Panc1 (cell line): ENCODE measurements around the gene HOXB3. TPM values are rescaled to one million over a fixed set of nuclear protein-coding genes. Genes with fewer than 3 reads are reported as not detected.

Source experiments
- ATAC-seq: fragments of 200-7000 bp; cut with Tn5 transposase; 2 replicates; pipeline ENCODE4 v1.9.1; 2020; ENCODE audit warnings: mild to moderate bottlenecking, moderate library complexity
- BruUV-seq: library from RNA; stranded (reverse); fragments of 400-500 nt; replicated peaks from 2 replicates; lab custom pipeline; 2021; lab: Mats Ljungman, UMichigan
- CTCF ChIA-PET: fragments of 300-600 bp; sonication (Branson Sonifier 250); formaldehyde crosslinking; loops from one replicate; lab custom pipeline; 2022; ENCODE audit warnings: antibody characterized with exemption; lab: Charles Lee
- POLR2A ChIA-PET: fragments of 300-600 bp; sonication (Branson Sonifier 250); formaldehyde crosslinking; loops from one replicate; lab custom pipeline; 2022; ENCODE audit warnings: antibody characterized with exemption; lab: Charles Lee
- DNase-seq: peaks from one replicate; pipeline ENCODE4 v3.0.0-alpha.2; 2010; ENCODE audit warnings: low read depth, low spot score
- H3K27ac ChIP-seq: 2 replicates; pipeline ENCODE4 v1.5.1; 2011; ENCODE audit warnings: mild to moderate bottlenecking, low read length, inconsistent platforms
- H3K27me3 ChIP-seq: fragments of 200-500 bp; sonication (Bioruptor generic); 2 replicates; pipeline ENCODE4 v1.6.0; 2014; ENCODE audit warnings: low read length, inconsistent platforms; ENCODE audit not compliant: control insufficient read depth, insufficient read depth
- H3K36me3 ChIP-seq: fragments of 200-500 bp; sonication (Bioruptor generic); 2 replicates; pipeline ENCODE4 v1.5.1; 2014; ENCODE audit warnings: inconsistent platforms, mild to moderate bottlenecking, low read length, moderate library complexity; ENCODE audit not compliant: control insufficient read depth, insufficient read depth
- H3K4me1 ChIP-seq: 2 replicates; pipeline ENCODE4 v1.5.1; 2011; ENCODE audit warnings: inconsistent platforms, mild to moderate bottlenecking, low read length, moderate library complexity; ENCODE audit not compliant: control insufficient read depth, insufficient read depth
- H3K4me3 ChIP-seq, 2 experiments: 2 replicates each; pipeline ENCODE4 v1.5.1; 2011 to 2012; ENCODE audit warnings: low read depth in 2 of 2, low read length in 2 of 2, mild to moderate bottlenecking in 2 of 2, inconsistent platforms in 1 of 2, moderate library complexity in 1 of 2
- H3K9me3 ChIP-seq: fragments of 200-500 bp; sonication (Bioruptor generic); 2 replicates; pipeline ENCODE4 v1.5.1; 2014; ENCODE audit warnings: low read depth, mild to moderate bottlenecking, inconsistent platforms, low read length, moderate library complexity; ENCODE audit not compliant: control insufficient read depth, insufficient read depth
- POLR2AphosphoS5 ChIP-seq: IDR thresholded peaks from 2 replicates; pipeline ENCODE4 v1.6.1; 2012; ENCODE audit warnings: mild to moderate bottlenecking, low read depth, low read length, moderate library complexity
- REST ChIP-seq, 2 experiments: IDR thresholded peaks; 2 replicates each; pipeline ENCODE4 v1.6.1; 2011 to 2012; ENCODE audit warnings: low read depth in 2 of 2, control low read depth in 1 of 2, low read length in 1 of 2, mild to moderate bottlenecking in 1 of 2, moderate library complexity in 1 of 2; ENCODE audit not compliant: insufficient read depth in 1 of 2
- SIN3A ChIP-seq: IDR thresholded peaks from 2 replicates; pipeline ENCODE4 v1.6.1; 2012; ENCODE audit warnings: low read depth, mild to moderate bottlenecking, low read length, moderate library complexity, borderline replicate concordance; ENCODE audit not compliant: insufficient read depth
- TCF7L2 ChIP-seq: IDR thresholded peaks from 2 replicates; pipeline ENCODE4 v1.6.1; 2011; ENCODE audit warnings: mild to moderate bottlenecking, low read depth, low read length, inconsistent platforms
- in situ Hi-C: cut with HindIII; loops from 2 replicates; pipeline ENCODE4 v1.10.0; 2016; ENCODE audit warnings: low sequenced_read_pairs, low pct_unique_long_range_greater_than_20kb
- intact Hi-C: fragments of 100-400 bp; cut with micrococcal nuclease; formaldehyde crosslinking; loops from one replicate; pipeline ENCODE4 v1.10.0; 2022; ENCODE audit not compliant: unreplicated experiment
- total RNA-seq: library from RNA; stranded (reverse); gene quantifications from one replicate; pipeline ENCODE4 v1.2.1, GENCODE V29; 2021; ENCODE audit not compliant: unreplicated experiment

The HOXB3 gene
- total RNA-seq, 1 experiment from 2014 or later, result 127 TPM

GRCh38 chr17:48566717-48567116 lies 23.3 kb downstream of the HOXB3 start:
- CTCF ChIA-PET, result no interaction called here
- Histone ChIP-seq H3K4me1 (peaks cover 95% of the 10 kb centered on the region), H3K9me3 (no peaks in the 10 kb centered on the region), H3K36me3 (peaks cover 7% of the 10 kb centered on the region; the same call in 1 of the 2 replicates), H3K27me3 (no peaks in the 10 kb centered on the region), H3K4me3 (no peak overlapping the region), H3K27ac (peak overlapping the region; percentile 97)
- DNase-seq, result no peak
- in situ Hi-C loops (no loop called here), intact Hi-C loops (no loop called here)
- ATAC-seq, result no peak
- POLR2A ChIA-PET, result interaction anchor here (0.7 to 1.4 kb wide), 4 partner anchors 8 to 683 kb away, joined by 3 to 7 read pairs (median 4); no protein-coding TSS in a partner anchor
- no peak for TF ChIP-seq TCF7L2
- peak; percentile 37; the same call in 1 of the 2 replicates for TF ChIP-seq POLR2AphosphoS5
- no peak for TF ChIP-seq SIN3A
- no TSS peak for BruUV-seq

- BruUV-seq, result no TSS peak
- Histone ChIP-seq H3K4me3 (no peak overlapping the region), H3K27ac (peak overlapping the region; percentile 97), H3K4me1 (peaks cover 95% of the 10 kb centered on the region), H3K9me3 (no peaks in the 10 kb centered on the region), H3K36me3 (peaks cover 7% of the 10 kb centered on the region; the same call in 1 of the 2 replicates), H3K27me3 (no peaks in the 10 kb centered on the region)
- TF ChIP-seq POLR2AphosphoS5, result peak; percentile 48; the same call in 1 of the 2 replicates
- no peak for TF ChIP-seq SIN3A
- no peak for ATAC-seq
- in situ Hi-C loops, result no loop called here
- ChIA-PET POLR2A (interaction anchor here (0.7 to 1.4 kb wide), 4 partner anchors 9 to 682 kb away, joined by 3 to 7 read pairs (median 4); no protein-coding TSS in a partner anchor), CTCF (no interaction called here)
- intact Hi-C loops, result no loop called here
- no peak for DNase-seq
These were observed 23.9 kb downstream of the HOXB3 start for GRCh38 chr17:48565925-48566710.

GRCh38 chr17:48565022-48565554 lies 25.0 kb downstream of the HOXB3 start:
- Histone ChIP-seq H3K4me3 (peak overlapping the region in 1 of 2 experiments; percentile 29; a peak in 2 of 4 replicates), H3K27ac (peak overlapping the region; percentile 97), H3K36me3 (peaks cover 7% of the 10 kb centered on the region; the same call in 1 of the 2 replicates), H3K4me1 (peaks cover 94% of the 10 kb centered on the region), H3K9me3 (no peaks in the 10 kb centered on the region), H3K27me3 (no peaks in the 10 kb centered on the region)
- POLR2A ChIA-PET, result no interaction called here
- ATAC-seq (no peak), DNase-seq (no peak)
- intact Hi-C loops, result no loop called here
- BruUV-seq, result TSS peak; percentile 90
- CTCF ChIA-PET, result no interaction called here
- in situ Hi-C loops, result no loop called here
- TF ChIP-seq SIN3A, result 0 out of 2 replicates have a peak, but pooled peaks have one; percentile 6
- no peak for TF ChIP-seq REST (IDR thresholded peaks at IDR 0.05; ENCODE audit: insufficient read depth in 1 of 2, low read depth in 2 of 2, low read length in 1 of 2)
